ENCODE data around the gene KCNB1.

The KCNB1 gene

GRCh38 chr20:49482621-49483017 is at the start of gene KCNB1:
KCNB1 (minus strand) TSS chr20:49482668; CDS start chr20:49482480, 188 bp downstream.
- Histone ChIP-seq H3K9me3 (ENCODE audit: insufficient read depth, low read length) (no peaks in the 10 kb centered on the region), H3K27me3 (ENCODE audit: insufficient read depth, insufficient read length) (peaks cover 52% of the 10 kb centered on the region), H3K36me3 (ENCODE audit: insufficient read depth, insufficient read length, low read length) (no peaks in the 10 kb centered on the region), H3K9ac (ENCODE audit: insufficient read length, low read depth) (peak within 1 kb of the TSS; percentile 77), H3K4me3 (ENCODE audit: insufficient read length, low read depth) (peak within 1 kb of the TSS; percentile 49), H3K4me1 (ENCODE audit: insufficient read depth, insufficient read length) (peaks cover 6% of the 10 kb centered on the region)
- TF ChIP-seq SUZ12 (IDR thresholded peaks at IDR 0.05; ENCODE audit: extremely low read depth, insufficient read depth, insufficient read length) (no peak), YY1 (IDR thresholded peaks at IDR 0.05; ENCODE audit: insufficient read depth, insufficient read length) (no peak), ZNF274 (IDR thresholded peaks at IDR 0.05; ENCODE audit: low read depth, low read length) (no peak)
- DNase-seq (ENCODE audit: low read depth, low spot score) = peak; percentile 81

DNA sequence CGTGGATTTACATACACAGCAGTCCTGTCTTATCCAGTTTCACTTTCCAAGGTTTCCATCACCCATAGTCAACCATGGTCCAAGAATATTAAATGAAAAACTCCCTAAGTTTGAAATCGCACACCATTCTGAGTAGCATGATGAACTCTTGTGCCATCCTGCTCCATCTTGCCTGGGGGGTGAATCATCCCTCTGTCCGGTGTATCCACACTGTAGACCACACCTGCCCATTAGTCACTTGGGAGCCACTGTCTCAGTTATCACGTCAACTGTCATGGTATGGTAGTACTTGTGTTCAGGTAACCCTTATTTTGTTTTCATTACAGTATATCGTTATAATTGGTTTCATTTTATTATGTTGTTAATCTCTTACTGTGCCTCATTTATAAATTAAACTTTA is 47.0 kb upstream of the KCNB1 start:
- DNase-seq (ENCODE audit: low read depth, low spot score) = no peak
- Histone ChIP-seq H3K4me1 (ENCODE audit: insufficient read depth, insufficient read length) (no peaks in the 10 kb centered on the region), H3K9me3 (ENCODE audit: insufficient read depth, low read length) (peaks cover 8% of the 10 kb centered on the region; the same call in 1 of the 2 replicates), H3K27me3 (ENCODE audit: insufficient read depth, insufficient read length) (no peaks in the 10 kb centered on the region), H3K9ac (ENCODE audit: insufficient read length, low read depth) (no peak overlapping the region), H3K4me3 (ENCODE audit: insufficient read length, low read depth) (no peak overlapping the region), H3K36me3 (ENCODE audit: insufficient read depth, insufficient read length, low read length) (peaks cover 13% of the 10 kb centered on the region)
- TF ChIP-seq YY1 (IDR thresholded peaks at IDR 0.05; ENCODE audit: insufficient read depth, insufficient read length) = no peak
- TF ChIP-seq ZNF274 (IDR thresholded peaks at IDR 0.05; ENCODE audit: low read depth, low read length) = no peak
- no peak for TF ChIP-seq SUZ12 (IDR thresholded peaks at IDR 0.05; ENCODE audit: extremely low read depth, insufficient read depth, insufficient read length)

DNA sequence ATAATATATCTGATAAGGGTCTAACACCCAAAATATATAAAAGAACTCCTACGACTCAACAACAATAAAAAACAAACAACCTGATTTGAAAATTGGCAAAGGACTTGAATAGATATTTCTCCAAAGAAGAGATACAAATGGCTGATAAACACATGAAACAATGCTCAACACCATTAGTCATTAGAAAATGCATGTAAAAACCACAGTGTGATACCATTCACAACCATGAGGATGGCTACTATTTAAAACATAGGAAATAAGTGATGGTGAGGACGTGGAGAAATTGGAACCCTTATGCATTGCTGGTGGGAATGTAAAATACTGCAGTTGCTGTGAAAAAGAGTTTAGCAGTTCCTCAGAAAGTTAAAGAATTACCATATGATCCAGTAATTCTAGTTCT is 44.1 kb upstream of the KCNB1 start:
- H3K9me3 ChIP-seq (ENCODE audit: insufficient read depth, low read length) = peaks cover 9% of the 10 kb centered on the region; the same call in 1 of the 2 replicates
- TF ChIP-seq ZNF274 (IDR thresholded peaks at IDR 0.05; ENCODE audit: low read depth, low read length) = no peak
- TF ChIP-seq SUZ12 (IDR thresholded peaks at IDR 0.05; ENCODE audit: extremely low read depth, insufficient read depth, insufficient read length) = no peak
- H3K4me1 ChIP-seq (ENCODE audit: insufficient read depth, insufficient read length) = no peaks in the 10 kb centered on the region
- H3K9ac ChIP-seq (ENCODE audit: insufficient read length, low read depth) = no peak overlapping the region
- no peak for DNase-seq (ENCODE audit: low read depth, low spot score)
- no peaks in the 10 kb centered on the region for H3K27me3 ChIP-seq (ENCODE audit: insufficient read depth, insufficient read length)
- H3K4me3 ChIP-seq (ENCODE audit: insufficient read length, low read depth) = no peak overlapping the region
- H3K36me3 ChIP-seq (ENCODE audit: insufficient read depth, insufficient read length, low read length) = peaks cover 16% of the 10 kb centered on the region

- DNase-seq (ENCODE audit: low read depth, low spot score) = no peak
- Histone ChIP-seq H3K27me3 (ENCODE audit: insufficient read depth, insufficient read length) (no peaks in the 10 kb centered on the region), H3K9me3 (ENCODE audit: insufficient read depth, low read length) (peaks cover 9% of the 10 kb centered on the region; the same call in 1 of the 2 replicates), H3K36me3 (ENCODE audit: insufficient read depth, insufficient read length, low read length) (peaks cover 16% of the 10 kb centered on the region), H3K4me3 (ENCODE audit: insufficient read length, low read depth) (no peak overlapping the region), H3K4me1 (ENCODE audit: insufficient read depth, insufficient read length) (no peaks in the 10 kb centered on the region), H3K9ac (ENCODE audit: insufficient read length, low read depth) (no peak overlapping the region)
- TF ChIP-seq ZNF274 (IDR thresholded peaks at IDR 0.05; ENCODE audit: low read depth, low read length) (no peak), YY1 (IDR thresholded peaks at IDR 0.05; ENCODE audit: insufficient read depth, insufficient read length) (no peak), SUZ12 (IDR thresholded peaks at IDR 0.05; ENCODE audit: extremely low read depth, insufficient read depth, insufficient read length) (no peak)
Observed at GRCh38 chr20:49526056-49526455, 43.6 kb upstream of the KCNB1 start.

GRCh38 chr20:49523767-49524360 is 41.4 kb upstream of the KCNB1 start:
- Histone ChIP-seq H3K9ac (ENCODE audit: insufficient read length, low read depth) (no peak overlapping the region), H3K4me1 (ENCODE audit: insufficient read depth, insufficient read length) (no peaks in the 10 kb centered on the region), H3K4me3 (ENCODE audit: insufficient read length, low read depth) (no peak overlapping the region), H3K27me3 (ENCODE audit: insufficient read depth, insufficient read length) (no peaks in the 10 kb centered on the region), H3K9me3 (ENCODE audit: insufficient read depth, low read length) (peaks cover 9% of the 10 kb centered on the region; the same call in 1 of the 2 replicates), H3K36me3 (ENCODE audit: insufficient read depth, insufficient read length, low read length) (peaks cover 13% of the 10 kb centered on the region)
- TF ChIP-seq ZNF274 (IDR thresholded peaks at IDR 0.05; ENCODE audit: low read depth, low read length) (no peak), YY1 (IDR thresholded peaks at IDR 0.05; ENCODE audit: insufficient read depth, insufficient read length) (no peak), SUZ12 (IDR thresholded peaks at IDR 0.05; ENCODE audit: extremely low read depth, insufficient read depth, insufficient read length) (no peak)
- DNase-seq (ENCODE audit: low read depth, low spot score) = no peak

- no peak for TF ChIP-seq SUZ12 (IDR thresholded peaks at IDR 0.05; ENCODE audit: extremely low read depth, insufficient read depth, insufficient read length)
- TF ChIP-seq YY1 (IDR thresholded peaks at IDR 0.05; ENCODE audit: insufficient read depth, insufficient read length) = no peak
- no peak for TF ChIP-seq ZNF274 (IDR thresholded peaks at IDR 0.05; ENCODE audit: low read depth, low read length)
- H3K27me3 ChIP-seq (ENCODE audit: insufficient read depth, insufficient read length) = no peaks in the 10 kb centered on the region
- peaks cover 9% of the 10 kb centered on the region; the same call in 1 of the 2 replicates for H3K9me3 ChIP-seq (ENCODE audit: insufficient read depth, low read length)
- H3K4me1 ChIP-seq (ENCODE audit: insufficient read depth, insufficient read length) = no peaks in the 10 kb centered on the region
- peaks cover 18% of the 10 kb centered on the region for H3K36me3 ChIP-seq (ENCODE audit: insufficient read depth, insufficient read length, low read length)
- DNase-seq (ENCODE audit: low read depth, low spot score) = no peak
- H3K4me3 ChIP-seq (ENCODE audit: insufficient read length, low read depth) = no peak overlapping the region
- H3K9ac ChIP-seq (ENCODE audit: insufficient read length, low read depth) = no peak overlapping the region
Observed at GRCh38 chr20:49521356-49521755, 38.9 kb upstream of the KCNB1 start.

- TF ChIP-seq ZNF274 (IDR thresholded peaks at IDR 0.05; ENCODE audit: low read depth, low read length) (no peak), SUZ12 (IDR thresholded peaks at IDR 0.05; ENCODE audit: extremely low read depth, insufficient read depth, insufficient read length) (no peak), YY1 (IDR thresholded peaks at IDR 0.05; ENCODE audit: insufficient read depth, insufficient read length) (no peak)
- no peak overlapping the region for H3K9ac ChIP-seq (ENCODE audit: insufficient read length, low read depth)
- no peak for DNase-seq (ENCODE audit: low read depth, low spot score)
Observed at GRCh38 chr20:49519777-49520359, 37.4 kb upstream of the KCNB1 start.

More at GRCh38 chr20:49519777-49520359, 37.4 kb upstream of the KCNB1 start:
- Histone ChIP-seq H3K9me3 (ENCODE audit: insufficient read depth, low read length) (peaks cover 6% of the 10 kb centered on the region; the same call in 1 of the 2 replicates), H3K27me3 (ENCODE audit: insufficient read depth, insufficient read length) (no peaks in the 10 kb centered on the region), H3K4me3 (ENCODE audit: insufficient read length, low read depth) (no peak overlapping the region), H3K4me1 (ENCODE audit: insufficient read depth, insufficient read length) (no peaks in the 10 kb centered on the region), H3K36me3 (ENCODE audit: insufficient read depth, insufficient read length, low read length) (peaks cover 12% of the 10 kb centered on the region)

All from NT2/D1 (cell line).